ENCODE measurements around the gene CASQ1.

The CASQ1 gene

GRCh38 chr1:160251011-160251410 is 60.6 kb downstream of the CASQ1 start:
- TF ChIP-seq ESRRG (CRISPR knock-in tag; IDR thresholded peaks at IDR 0.05) (no peak), BACH2 (CRISPR knock-in tag; IDR thresholded peaks at IDR 0.05; ENCODE audit: borderline replicate concordance) (no peak), CSDC2 (CRISPR knock-in tag; IDR thresholded peaks at IDR 0.05) (no peak), ZC3H10 (CRISPR knock-in tag; IDR thresholded peaks at IDR 0.05) (no peak), ARNTL (CRISPR knock-in tag; IDR thresholded peaks at IDR 0.05; ENCODE audit: borderline replicate concordance, low read depth) (no peak), ZFP30 (CRISPR knock-in tag; IDR thresholded peaks at IDR 0.05) (no peak), SNAI2 (CRISPR knock-in tag; IDR thresholded peaks at IDR 0.05) (no peak), TSHZ2 (CRISPR knock-in tag; IDR thresholded peaks at IDR 0.05) (no peak)
- no peak for ATAC-seq

All from SK-N-SH treated with all-trans-retinoic acid at 6 μM for 48 hours (cell line).